Neuronal stem cell (in vitro differentiated cells): ENCODE data around the gene DPH3.

Experiments used
- DNase-seq: peaks from one replicate; pipeline ENCODE4 v3.0.0-alpha.2; 2013; ENCODE audit warnings: low spot score
- H2AFZ ChIP-seq: one replicate; pipeline ENCODE4 v1.6.1; 2013; ENCODE audit warnings: mild to moderate bottlenecking, low read length, inconsistent platforms
- H2AK5ac ChIP-seq: 2 replicates; pipeline ENCODE4 v1.6.1; 2013; ENCODE audit warnings: low read depth, mild to moderate bottlenecking, inconsistent platforms, low read length, moderate library complexity, mixed read lengths
- H2BK120ac ChIP-seq: 2 replicates; pipeline ENCODE4 v1.6.1; 2013; ENCODE audit warnings: low read depth, mild to moderate bottlenecking, inconsistent platforms, low read length, moderate library complexity, mixed read lengths
- H2BK12ac ChIP-seq: one replicate; pipeline ENCODE4 v1.6.1; 2013; ENCODE audit warnings: low read length, inconsistent platforms
- H2BK15ac ChIP-seq: 2 replicates; pipeline ENCODE4 v1.6.1; 2013; ENCODE audit warnings: mild to moderate bottlenecking, low read length, inconsistent platforms, mixed read lengths
- H2BK5ac ChIP-seq: one replicate; pipeline ENCODE4 v1.6.1; 2013; ENCODE audit warnings: inconsistent platforms, mild to moderate bottlenecking, low read length, moderate library complexity
- H3K14ac ChIP-seq: one replicate; pipeline ENCODE4 v1.6.1; 2013; ENCODE audit warnings: low read length, inconsistent platforms
- H3K18ac ChIP-seq: 2 replicates; pipeline ENCODE4 v1.6.1; 2013; ENCODE audit warnings: low read length, inconsistent platforms
- H3K23ac ChIP-seq: 2 replicates; pipeline ENCODE4 v1.6.1; 2013; ENCODE audit warnings: low read depth, mild to moderate bottlenecking, mixed read lengths, low read length, inconsistent platforms; ENCODE audit not compliant: poor library complexity
- H3K27ac ChIP-seq: replicated peaks from 3 replicates; pipeline ENCODE4 v1.5.1; 2013; ENCODE audit warnings: low read length, inconsistent platforms
- H3K27me3 ChIP-seq, 3 experiments: 2 replicates each; pipeline ENCODE4 v1.6.1; 2013; ENCODE audit warnings: low read length in 3 of 3, mild to moderate bottlenecking in 2 of 3, inconsistent platforms in 1 of 3, low read depth in 1 of 3, mixed read lengths in 1 of 3, moderate library complexity in 1 of 3; ENCODE audit not compliant: control insufficient read depth in 3 of 3, insufficient read depth in 3 of 3
- H3K36me3 ChIP-seq, 2 donors: replicated peaks in 1 of 2; 2 replicates each; pipeline ENCODE4 v1.6.1; 2013; ENCODE audit warnings: low read length in 2 of 2; ENCODE audit not compliant: control insufficient read depth in 2 of 2, insufficient read depth in 2 of 2
- H3K4ac ChIP-seq: 2 replicates; pipeline ENCODE4 v1.6.1; 2013; ENCODE audit warnings: inconsistent platforms, mild to moderate bottlenecking, low read length, moderate library complexity
- H3K4me1 ChIP-seq, 2 donors: 1 replicate in 1 of 2; 2 replicates in 1 of 2; pipeline ENCODE4 v1.6.1; 2013; ENCODE audit warnings: low read length in 2 of 2, low read depth in 1 of 2; ENCODE audit not compliant: control insufficient read depth in 2 of 2, insufficient read depth in 1 of 2
- H3K4me2 ChIP-seq: one replicate; pipeline ENCODE4 v1.6.1; 2013; ENCODE audit warnings: mild to moderate bottlenecking, low read length, inconsistent platforms; ENCODE audit not compliant: insufficient read depth, poor library complexity, severe bottlenecking
- H3K4me3 ChIP-seq, 2 donors: 2 replicates each; pipeline ENCODE4 v1.5.1; 2013; ENCODE audit warnings: low read length in 2 of 2, mild to moderate bottlenecking in 2 of 2, inconsistent platforms in 1 of 2, moderate library complexity in 1 of 2
- H3K79me1 ChIP-seq: one replicate; pipeline ENCODE4 v1.6.1; 2013; ENCODE audit warnings: low read depth, mild to moderate bottlenecking, inconsistent platforms, low read length, moderate library complexity
- H3K9ac ChIP-seq: one replicate; pipeline ENCODE4 v1.6.1; 2013; ENCODE audit warnings: mild to moderate bottlenecking, low read depth, low read length, inconsistent platforms; ENCODE audit not compliant: poor library complexity
- H3K9me3 ChIP-seq, 2 donors: replicated peaks in 1 of 2; 2 replicates each; pipeline versions ENCODE3 to v1.6.1; 2013; ENCODE audit warnings: low read length in 2 of 2, mild to moderate bottlenecking in 2 of 2, inconsistent platforms in 1 of 2, low read depth in 1 of 2, mixed read lengths in 1 of 2, moderate library complexity in 1 of 2; ENCODE audit not compliant: control insufficient read depth in 2 of 2, insufficient read depth in 1 of 2
- H4K8ac ChIP-seq: one replicate; pipeline ENCODE4 v1.6.1; 2013; ENCODE audit warnings: low read depth, mild to moderate bottlenecking, inconsistent platforms, low read length, moderate library complexity
- H4K91ac ChIP-seq: one replicate; pipeline ENCODE4 v1.6.1; 2013; ENCODE audit warnings: low read length, low read depth, mild to moderate bottlenecking, inconsistent platforms; ENCODE audit not compliant: poor library complexity
- WGBS, 2 donors: extraction: QIAGEN DNeasy Blood & Tissue Kit; methylation state at CpG; one replicate each; pipeline ENCODE4 v1.1.7; 2013; ENCODE audit warnings: missing lambda C conversion rate in 2 of 2, mixed read lengths in 1 of 2; ENCODE audit not compliant: insufficient read length in 2 of 2, insufficient replicate concordance in 1 of 2; ENCODE audit errors: extremely low coverage in 2 of 2; 5-methylcytosine and 5-hydroxymethylcytosine counted together

DPH3 gene

GRCh38 chr3:16286751-16287543 lies 22.2 kb upstream of the DPH3 start:
- no peak overlapping the region for H2BK5ac ChIP-seq
- H3K23ac ChIP-seq, result no peak overlapping the region
- no peak overlapping the region for H2BK120ac ChIP-seq
- H4K8ac ChIP-seq, result no peak overlapping the region
- H2BK12ac ChIP-seq, result no peak overlapping the region
- H3K4me1 ChIP-seq, result no peaks in the 10 kb centered on the region
- no peak overlapping the region for H4K91ac ChIP-seq
- H2AFZ ChIP-seq, result no peak overlapping the region
- no peak for DNase-seq
- H3K14ac ChIP-seq, result no peak overlapping the region
- no peak overlapping the region for H3K9ac ChIP-seq
- H3K36me3 ChIP-seq, result peaks cover 8 to 55% of the 10 kb centered on the region in 2 donors
- no peak overlapping the region for H3K4me3 ChIP-seq
- no CpG with 5 or more reads among the region's 6 CpGs for WGBS, 2 donors
- no peak overlapping the region for H3K27ac ChIP-seq
- H3K4ac ChIP-seq, result no peak overlapping the region
- no peak overlapping the region for H2AK5ac ChIP-seq
- no peaks in the 10 kb centered on the region for H3K27me3 ChIP-seq
- H3K9me3 ChIP-seq, result no peaks in the 10 kb centered on the region
- H3K4me2 ChIP-seq, result no peak overlapping the region
- H2BK15ac ChIP-seq, result no peak overlapping the region
- H3K79me1 ChIP-seq, result no peaks in the 10 kb centered on the region
- H3K18ac ChIP-seq, result no peak overlapping the region

GRCh38 chr3:16286161-16286560 lies 21.4 kb upstream of the DPH3 start:
- Histone ChIP-seq H3K23ac (no peak overlapping the region), H4K8ac (no peak overlapping the region), H2BK5ac (no peak overlapping the region), H3K27ac (no peak overlapping the region), H2AK5ac (no peak overlapping the region), H2BK120ac (no peak overlapping the region), H2BK12ac (no peak overlapping the region), H3K18ac (no peak overlapping the region), H3K4me3 (no peak overlapping the region), H3K9me3 (no peaks in the 10 kb centered on the region), H3K14ac (no peak overlapping the region), H3K4me1 (no peaks in the 10 kb centered on the region), H3K9ac (no peak overlapping the region), H4K91ac (no peak overlapping the region), H3K36me3 (peaks cover 8 to 50% of the 10 kb centered on the region in 2 donors), H3K79me1 (no peaks in the 10 kb centered on the region), H2BK15ac (no peak overlapping the region), H3K4me2 (no peak overlapping the region), H3K4ac (no peak overlapping the region), H3K27me3 (no peaks in the 10 kb centered on the region), H2AFZ (no peak overlapping the region)
- no peak for DNase-seq
- no CpG with 5 or more reads among the region's 3 CpGs for WGBS, 2 donors

- H2BK15ac ChIP-seq, result no peak overlapping the region
- H3K9me3 ChIP-seq, result no peaks in the 10 kb centered on the region
- H4K8ac ChIP-seq, result no peak overlapping the region
- H3K9ac ChIP-seq, result no peak overlapping the region
- H2BK5ac ChIP-seq, result no peak overlapping the region
- no peak overlapping the region for H3K14ac ChIP-seq
- no peak for DNase-seq
- H4K91ac ChIP-seq, result no peak overlapping the region
- H3K4ac ChIP-seq, result no peak overlapping the region
- no peaks in the 10 kb centered on the region for H3K4me1 ChIP-seq
- no peak overlapping the region for H3K18ac ChIP-seq
- no peak overlapping the region for H2AFZ ChIP-seq
- no peak overlapping the region for H3K4me3 ChIP-seq
- no peak overlapping the region for H2BK120ac ChIP-seq
- H3K27ac ChIP-seq, result no peak overlapping the region
- H3K4me2 ChIP-seq, result no peak overlapping the region
- no CpG with 5 or more reads among the region's 1 CpG for WGBS, 2 donors
- no peak overlapping the region for H2AK5ac ChIP-seq
- peaks cover 8 to 49% of the 10 kb centered on the region in 2 donors for H3K36me3 ChIP-seq
- no peak overlapping the region for H2BK12ac ChIP-seq
- H3K23ac ChIP-seq, result no peak overlapping the region
- H3K79me1 ChIP-seq, result no peaks in the 10 kb centered on the region
- H3K27me3 ChIP-seq, result no peaks in the 10 kb centered on the region
These were observed 19.9 kb upstream of the DPH3 start for GRCh38 chr3:16284633-16285032.

- Histone ChIP-seq H2AFZ (no peak overlapping the region), H2BK120ac (no peak overlapping the region), H3K27ac (no peak overlapping the region), H3K79me1 (no peaks in the 10 kb centered on the region), H3K9me3 (no peaks in the 10 kb centered on the region), H3K27me3 (no peaks in the 10 kb centered on the region), H3K4me3 (no peak overlapping the region), H3K4me2 (no peak overlapping the region), H3K23ac (no peak overlapping the region), H4K8ac (no peak overlapping the region), H3K9ac (no peak overlapping the region), H3K4ac (no peak overlapping the region), H2BK5ac (no peak overlapping the region), H3K18ac (no peak overlapping the region), H3K36me3 (peaks cover 7 to 41% of the 10 kb centered on the region in 2 donors), H3K4me1 (no peaks in the 10 kb centered on the region), H4K91ac (no peak overlapping the region), H2AK5ac (no peak overlapping the region), H2BK12ac (no peak overlapping the region), H3K14ac (no peak overlapping the region), H2BK15ac (no peak overlapping the region)
- no CpG with 5 or more reads among the region's 2 CpGs for WGBS, 2 donors
- no peak for DNase-seq
These were observed 15.9 kb upstream of the DPH3 start for GRCh38 chr3:16280671-16281070.
